ENCODE data around the gene IFITM2. TPM values are rescaled to one million over a fixed set of nuclear protein-coding genes. Genes with fewer than 3 reads are reported as not detected.

IFITM2 gene
- polyA plus RNA-seq, 1 donor = 51.7 TPM

GRCh38 chr11:293852-294661 lies 13.6 kb upstream of the IFITM2 start:
- Histone ChIP-seq H3K4me3 (ENCODE audit: low read length) (no peak overlapping the region), H3K4me1 (ENCODE audit: control insufficient read depth, insufficient read depth, low read length) (peaks cover 16% of the 10 kb centered on the region), H3K9me3 (ENCODE audit: control insufficient read depth, low read depth, low read length) (no peaks in the 10 kb centered on the region), H3K36me3 (ENCODE audit: control insufficient read depth, insufficient read depth, low read length) (peaks cover 42% of the 10 kb centered on the region), H3K27ac (ENCODE audit: low read length) (no peak overlapping the region), H3K27me3 (ENCODE audit: control insufficient read depth, insufficient read depth, low read length) (no peaks in the 10 kb centered on the region)
- no CpG with 5 or more reads among the region's 27 CpGs for WGBS (ENCODE audit: insufficient coverage, low lambda C conversion rate)
- DNase-seq = no peak

- Histone ChIP-seq H3K4me1 (ENCODE audit: control insufficient read depth, insufficient read depth, low read length) (peaks cover 17% of the 10 kb centered on the region), H3K9me3 (ENCODE audit: control insufficient read depth, low read depth, low read length) (peaks cover 4% of the 10 kb centered on the region), H3K27ac (ENCODE audit: low read length) (no peak overlapping the region), H3K27me3 (ENCODE audit: control insufficient read depth, insufficient read depth, low read length) (peaks cover under 1% of the 10 kb centered on the region), H3K4me3 (ENCODE audit: low read length) (no peak overlapping the region), H3K36me3 (ENCODE audit: control insufficient read depth, insufficient read depth, low read length) (peaks cover 42% of the 10 kb centered on the region)
- DNase-seq = no peak
- no CpG with 5 or more reads among the region's 16 CpGs for WGBS (ENCODE audit: insufficient coverage, low lambda C conversion rate)
These were observed 12.8 kb upstream of the IFITM2 start for GRCh38 chr11:294780-295179.

GRCh38 chr11:295351-296170 lies 12.1 kb upstream of the IFITM2 start:
- DNase-seq = no peak
- no CpG with 5 or more reads among the region's 26 CpGs for WGBS (ENCODE audit: insufficient coverage, low lambda C conversion rate)

DNA sequence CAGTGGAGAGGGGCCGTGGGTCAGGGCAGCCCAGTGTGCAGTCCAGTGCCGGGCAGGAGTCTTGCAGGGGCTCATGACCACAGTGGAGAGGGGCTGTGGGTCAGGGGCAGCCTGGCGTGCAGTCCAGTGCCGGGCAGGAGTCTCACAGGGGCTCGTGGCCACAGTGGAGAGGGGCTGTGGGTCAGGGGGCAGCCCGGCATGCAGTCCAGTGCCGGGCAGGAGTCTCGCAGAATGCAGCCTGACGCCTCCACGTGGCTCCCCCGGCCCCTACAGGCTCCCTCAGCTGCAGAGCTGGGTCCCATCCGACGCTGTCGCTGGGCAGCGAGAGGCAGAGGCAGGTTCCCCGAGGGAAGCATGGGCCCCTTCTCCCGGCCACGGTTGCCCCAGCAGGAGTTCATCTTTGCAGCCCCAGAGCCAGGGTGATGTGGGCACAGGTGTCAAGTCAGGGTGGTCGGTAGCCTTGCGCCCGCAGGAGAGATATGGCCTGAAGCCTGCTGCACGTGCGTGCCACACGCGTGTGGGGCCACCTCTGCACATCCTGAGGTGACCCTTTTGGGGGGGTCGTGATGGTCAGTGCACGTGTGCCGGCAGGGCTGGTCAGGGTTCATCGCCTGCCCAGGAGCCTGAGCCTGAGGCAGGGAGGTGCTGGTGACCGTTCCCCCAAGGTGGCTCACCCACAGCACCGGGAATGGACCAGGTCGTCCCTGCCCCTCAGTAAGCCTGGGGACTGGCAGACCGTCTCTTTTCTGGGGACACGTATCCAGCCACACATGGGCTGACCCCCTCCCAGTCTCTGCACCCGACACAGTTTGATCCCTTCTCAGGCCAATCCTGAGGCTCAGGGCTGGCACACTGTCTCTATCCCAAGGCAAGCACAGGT lies 11.2 kb upstream of the IFITM2 start:
- peaks cover 21% of the 10 kb centered on the region for H3K4me1 ChIP-seq (ENCODE audit: control insufficient read depth, insufficient read depth, low read length)
- 60% methylated on average over 1 of the region's 35 CpGs for WGBS (ENCODE audit: insufficient coverage, low lambda C conversion rate)
- peaks cover 34% of the 10 kb centered on the region for H3K36me3 ChIP-seq (ENCODE audit: control insufficient read depth, insufficient read depth, low read length)
- DNase-seq = no peak
- peaks cover 4% of the 10 kb centered on the region for H3K9me3 ChIP-seq (ENCODE audit: control insufficient read depth, low read depth, low read length)
- peaks cover 9% of the 10 kb centered on the region for H3K27me3 ChIP-seq (ENCODE audit: control insufficient read depth, insufficient read depth, low read length)
- no peak overlapping the region for H3K4me3 ChIP-seq (ENCODE audit: low read length)
- no peak overlapping the region for H3K27ac ChIP-seq (ENCODE audit: low read length)

More at GRCh38 chr11:295351-296170, 12.1 kb upstream of the IFITM2 start:
- Histone ChIP-seq H3K4me1 (ENCODE audit: control insufficient read depth, insufficient read depth, low read length) (peaks cover 17% of the 10 kb centered on the region), H3K4me3 (ENCODE audit: low read length) (no peak overlapping the region), H3K9me3 (ENCODE audit: control insufficient read depth, low read depth, low read length) (peaks cover 4% of the 10 kb centered on the region), H3K27me3 (ENCODE audit: control insufficient read depth, insufficient read depth, low read length) (peaks cover 9% of the 10 kb centered on the region), H3K36me3 (ENCODE audit: control insufficient read depth, insufficient read depth, low read length) (peaks cover 42% of the 10 kb centered on the region), H3K27ac (ENCODE audit: low read length) (no peak overlapping the region)

- Histone ChIP-seq H3K4me1 (ENCODE audit: control insufficient read depth, insufficient read depth, low read length) (peaks cover 21% of the 10 kb centered on the region), H3K9me3 (ENCODE audit: control insufficient read depth, low read depth, low read length) (peaks cover 4% of the 10 kb centered on the region), H3K27ac (ENCODE audit: low read length) (no peak overlapping the region), H3K27me3 (ENCODE audit: control insufficient read depth, insufficient read depth, low read length) (peaks cover 9% of the 10 kb centered on the region), H3K4me3 (ENCODE audit: low read length) (no peak overlapping the region), H3K36me3 (ENCODE audit: control insufficient read depth, insufficient read depth, low read length) (peaks cover 31% of the 10 kb centered on the region)
- no peak for DNase-seq
- no CpG with 5 or more reads among the region's 13 CpGs for WGBS (ENCODE audit: insufficient coverage, low lambda C conversion rate)
These were observed 10.5 kb upstream of the IFITM2 start for GRCh38 chr11:297051-297585.

DNA sequence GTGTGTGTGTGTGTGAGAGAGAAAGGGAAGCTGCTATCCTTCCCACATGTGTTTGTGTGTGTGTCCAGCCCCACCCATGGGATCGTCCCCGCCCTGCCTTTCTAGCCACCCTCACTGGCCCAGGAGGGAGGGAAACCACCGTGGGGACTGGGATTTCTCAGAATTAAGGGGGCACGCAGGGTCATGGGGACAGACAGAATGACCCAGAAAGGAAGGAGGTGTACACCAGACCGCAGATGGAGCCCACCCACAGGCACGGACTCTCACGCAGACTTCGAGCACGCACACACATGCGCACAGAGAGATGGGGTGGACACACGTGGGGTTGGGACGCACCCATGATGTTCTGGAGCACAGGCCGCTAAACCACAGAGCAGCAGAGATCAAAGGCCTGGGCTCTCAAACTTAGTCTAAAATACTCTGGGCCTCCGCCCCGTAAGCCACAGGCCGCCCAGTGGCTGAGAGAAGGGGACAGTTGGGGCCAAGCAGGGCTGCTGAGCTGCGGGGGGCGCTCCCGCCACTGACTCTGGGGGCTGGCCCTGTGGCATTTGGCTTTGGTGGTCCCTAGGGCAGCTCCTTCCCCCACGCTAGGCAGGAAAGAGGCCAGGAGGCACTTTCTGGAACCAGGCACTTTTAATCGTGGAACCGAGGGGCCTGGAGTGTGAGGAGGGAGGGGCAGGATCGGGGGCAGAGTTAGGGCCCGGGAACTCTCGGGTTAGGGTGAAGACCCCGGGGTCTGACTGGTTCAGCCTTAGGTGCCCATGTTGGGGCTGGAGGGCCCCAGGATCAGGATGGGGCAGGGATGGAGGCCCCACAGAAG lies 9.8 kb upstream of the IFITM2 start:
- Histone ChIP-seq H3K27ac (ENCODE audit: low read length) (no peak overlapping the region), H3K4me1 (ENCODE audit: control insufficient read depth, insufficient read depth, low read length) (peaks cover 21% of the 10 kb centered on the region), H3K9me3 (ENCODE audit: control insufficient read depth, low read depth, low read length) (peaks cover 4% of the 10 kb centered on the region), H3K4me3 (ENCODE audit: low read length) (no peak overlapping the region), H3K27me3 (ENCODE audit: control insufficient read depth, insufficient read depth, low read length) (peaks cover 9% of the 10 kb centered on the region), H3K36me3 (ENCODE audit: control insufficient read depth, insufficient read depth, low read length) (peaks cover 24% of the 10 kb centered on the region)
- no CpG with 5 or more reads among the region's 26 CpGs for WGBS (ENCODE audit: insufficient coverage, low lambda C conversion rate)
- DNase-seq = no peak

DNA sequence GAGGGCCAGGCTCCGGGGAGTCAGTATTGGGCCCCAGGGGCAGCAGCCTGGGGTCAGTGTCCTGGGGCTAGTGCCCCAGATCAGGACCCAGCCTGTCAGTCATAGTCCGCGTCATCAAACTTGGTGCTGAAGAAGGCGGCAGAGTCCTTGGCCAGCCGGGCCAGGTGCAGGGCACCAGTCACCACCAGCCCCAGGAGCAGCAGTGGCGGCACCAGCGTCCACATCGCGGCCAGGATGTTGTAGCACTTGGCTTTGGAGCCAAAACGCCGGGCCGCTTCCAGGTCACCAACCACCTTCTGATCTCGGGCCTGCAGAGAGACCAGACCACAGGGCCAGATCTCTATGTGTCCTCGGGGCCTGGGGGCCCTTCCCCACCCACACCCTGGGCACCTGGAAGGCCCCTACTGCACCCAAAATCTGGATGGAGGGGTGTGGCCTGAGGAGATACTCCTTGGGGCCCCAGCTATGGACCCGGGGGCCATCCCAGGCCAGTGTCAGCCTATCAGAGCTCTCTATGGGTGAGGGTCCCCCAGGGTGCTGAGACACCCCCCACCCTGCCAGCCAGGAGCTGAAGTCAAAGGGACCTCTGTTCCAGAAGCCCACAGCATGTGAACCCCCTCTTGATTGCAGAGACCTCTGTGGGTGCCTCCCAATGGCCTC lies 9.1 kb upstream of the IFITM2 start:
- peaks cover 4% of the 10 kb centered on the region for H3K9me3 ChIP-seq (ENCODE audit: control insufficient read depth, low read depth, low read length)
- H3K4me1 ChIP-seq (ENCODE audit: control insufficient read depth, insufficient read depth, low read length) = peaks cover 21% of the 10 kb centered on the region
- DNase-seq = no peak
- H3K27ac ChIP-seq (ENCODE audit: low read length) = no peak overlapping the region
- H3K36me3 ChIP-seq (ENCODE audit: control insufficient read depth, insufficient read depth, low read length) = peaks cover 21% of the 10 kb centered on the region
- H3K4me3 ChIP-seq (ENCODE audit: low read length) = no peak overlapping the region
- peaks cover 9% of the 10 kb centered on the region for H3K27me3 ChIP-seq (ENCODE audit: control insufficient read depth, insufficient read depth, low read length)
- no CpG with 5 or more reads among the region's 15 CpGs for WGBS (ENCODE audit: insufficient coverage, low lambda C conversion rate)

GRCh38 chr11:299081-299891 lies 8.3 kb upstream of the IFITM2 start, which contains the start of gene IFITM5:
Gene IFITM5 (minus strand): TSS chr11:299526. CDS start chr11:299490, 36 bp downstream.
- H3K9me3 ChIP-seq (ENCODE audit: control insufficient read depth, low read depth, low read length) = peaks cover 7% of the 10 kb centered on the region
- H3K4me1 ChIP-seq (ENCODE audit: control insufficient read depth, insufficient read depth, low read length) = peaks cover 21% of the 10 kb centered on the region
- DNase-seq = no peak
- peaks cover 13% of the 10 kb centered on the region for H3K36me3 ChIP-seq (ENCODE audit: control insufficient read depth, insufficient read depth, low read length)
- H3K27ac ChIP-seq (ENCODE audit: low read length) = no peak within 1 kb of the TSS
- H3K27me3 ChIP-seq (ENCODE audit: control insufficient read depth, insufficient read depth, low read length) = peaks cover 9% of the 10 kb centered on the region
- H3K4me3 ChIP-seq (ENCODE audit: low read length) = no peak within 1 kb of the TSS
- no CpG with 5 or more reads among the region's 40 CpGs for WGBS (ENCODE audit: insufficient coverage, low lambda C conversion rate)

Data from large intestine (tissue), 3 donors.